IMR-90 (cell line): Measurements from ENCODE around the gene GPC6. TPM values are rescaled to one million over a fixed set of nuclear protein-coding genes. Genes with fewer than 3 reads are reported as not detected.

Experiments used
- ATAC-seq: fragments of 200-7000 bp; cut with Tn5 transposase; 2 replicates; pipeline ENCODE4 v1.9.1; 2020; ENCODE audit warnings: low read depth, mild to moderate bottlenecking, moderate library complexity
- BruUV-seq: library from RNA; stranded (reverse); fragments of 400-500 nt; replicated peaks from 2 replicates; lab custom pipeline; 2021; lab: Mats Ljungman, UMichigan
- CTCF ChIA-PET: fragments of 300-600 bp; formaldehyde crosslinking; extraction: SDS; loops from one replicate; lab custom pipeline; 2021; ENCODE audit warnings: antibody characterized with exemption; lab: Yijun Ruan, JAX
- POLR2A ChIA-PET: fragments of 300-600 bp; sonication (Branson Sonifier 250); formaldehyde crosslinking; loops from one replicate; lab custom pipeline; 2022; ENCODE audit warnings: antibody characterized with exemption; ENCODE audit not compliant: unreplicated experiment; lab: Charles Lee
- DNase-seq: peaks from one replicate; pipeline ENCODE4 v3.0.0; 2013
- H2AFZ ChIP-seq: replicated peaks from 2 replicates; pipeline ENCODE3; 2013; ENCODE audit warnings: low read length, mild to moderate bottlenecking; ENCODE audit not compliant: poor library complexity
- H2AK5ac ChIP-seq: 2 replicates; pipeline ENCODE4 v1.6.1; 2013; ENCODE audit warnings: low read depth, low read length, inconsistent platforms
- H2AK9ac ChIP-seq: replicated peaks from 2 replicates; pipeline ENCODE3; 2013; ENCODE audit warnings: mild to moderate bottlenecking, low read depth, low read length, moderate library complexity; ENCODE audit not compliant: poor library complexity
- H2BK120ac ChIP-seq: 2 replicates; pipeline ENCODE4 v1.6.1; 2013; ENCODE audit warnings: low read depth, low read length, inconsistent platforms
- H2BK15ac ChIP-seq: 3 replicates; pipeline ENCODE4 v1.6.1; 2013; ENCODE audit warnings: low read depth, low read length, inconsistent platforms
- H2BK20ac ChIP-seq: 2 replicates; pipeline ENCODE4 v1.6.1; 2013; ENCODE audit warnings: low read depth, mild to moderate bottlenecking, inconsistent platforms, low read length, moderate library complexity
- H2BK5ac ChIP-seq: 2 replicates; pipeline ENCODE4 v1.6.1; 2013; ENCODE audit warnings: mild to moderate bottlenecking, low read depth, low read length, inconsistent platforms; ENCODE audit not compliant: poor library complexity, severe bottlenecking
- H3K14ac ChIP-seq: replicated peaks from 2 replicates; pipeline ENCODE4 v1.6.1; 2013; ENCODE audit warnings: low read depth, low read length, inconsistent platforms
- H3K18ac ChIP-seq: 2 replicates; pipeline ENCODE4 v1.6.1; 2013; ENCODE audit warnings: low read depth, low read length, control low read depth
- H3K23ac ChIP-seq: 2 replicates; pipeline ENCODE4 v1.6.1; 2013; ENCODE audit warnings: low read depth, low read length, inconsistent platforms
- H3K27ac ChIP-seq: 2 replicates; pipeline ENCODE4 v1.5.1; 2013; ENCODE audit warnings: mild to moderate bottlenecking, control low read depth, low read length; ENCODE audit not compliant: insufficient read depth
- H3K27me3 ChIP-seq: 2 replicates; pipeline ENCODE4 v1.6.1; 2013; ENCODE audit warnings: low read length; ENCODE audit not compliant: control insufficient read depth, insufficient read depth
- H3K36me3 ChIP-seq: 2 replicates; pipeline ENCODE4 v1.6.1; 2013; ENCODE audit warnings: low read length, mixed read lengths; ENCODE audit not compliant: control insufficient read depth, insufficient read depth
- H3K4ac ChIP-seq: 2 replicates; pipeline ENCODE4 v1.6.1; 2013; ENCODE audit warnings: low read depth, low read length, inconsistent platforms
- H3K4me1 ChIP-seq: 2 replicates; pipeline ENCODE4 v1.6.1; 2013; ENCODE audit warnings: low read length, mixed read lengths; ENCODE audit not compliant: control insufficient read depth, insufficient read depth
- H3K4me2 ChIP-seq: 2 replicates; pipeline ENCODE4 v1.6.1; 2013; ENCODE audit warnings: low read depth, mild to moderate bottlenecking, control low read depth, low read length, moderate library complexity
- H3K4me3 ChIP-seq: 2 replicates; pipeline ENCODE4 v1.5.1; 2013; ENCODE audit warnings: low read depth, mild to moderate bottlenecking, control low read depth, low read length, moderate library complexity; ENCODE audit not compliant: insufficient read depth
- H3K56ac ChIP-seq: 2 replicates; pipeline ENCODE4 v1.6.1; 2013; ENCODE audit warnings: low read length, inconsistent platforms; ENCODE audit not compliant: insufficient read depth; ENCODE audit errors: extremely low read depth
- H3K79me1 ChIP-seq, 2 experiments: 2 replicates each; pipeline ENCODE4 v1.6.1; 2013; ENCODE audit warnings: low read length in 2 of 2, inconsistent platforms in 1 of 2, low read depth in 1 of 2
- H3K9ac ChIP-seq: 2 replicates; pipeline ENCODE4 v1.6.1; 2013; ENCODE audit warnings: low read depth, low read length, control low read depth
- H3K9me1 ChIP-seq: 2 replicates; pipeline ENCODE4 v1.6.1; 2013; ENCODE audit warnings: low read length, inconsistent platforms; ENCODE audit not compliant: insufficient read depth
- H3K9me3 ChIP-seq: 2 replicates; pipeline ENCODE4 v1.6.1; 2013; ENCODE audit warnings: low read length; ENCODE audit not compliant: control insufficient read depth, insufficient read depth
- H4K20me1 ChIP-seq: 2 replicates; pipeline ENCODE4 v1.6.1; 2013; ENCODE audit warnings: low read length, inconsistent platforms; ENCODE audit not compliant: insufficient read depth
- H4K5ac ChIP-seq: 2 replicates; pipeline ENCODE4 v1.6.1; 2013; ENCODE audit warnings: mild to moderate bottlenecking, low read depth, low read length, control low read depth
- H4K8ac ChIP-seq, 2 experiments: 2 replicates each; pipeline ENCODE4 v1.6.1; 2013; ENCODE audit warnings: low read depth in 2 of 2, low read length in 2 of 2, control low read depth in 1 of 2, inconsistent platforms in 1 of 2
- H4K91ac ChIP-seq: 2 replicates; pipeline ENCODE4 v1.6.1; 2013; ENCODE audit warnings: low read depth, low read length, inconsistent platforms; ENCODE audit not compliant: insufficient read depth
- BHLHE40 ChIP-seq: fragments of 150-350 bp; IDR thresholded peaks from 2 replicates; pipeline ENCODE4 v1.6.1; 2016; ENCODE audit warnings: mild to moderate bottlenecking, low read depth, low read length
- CEBPB ChIP-seq: IDR thresholded peaks from 2 replicates; pipeline ENCODE4 v1.6.1; 2012; ENCODE audit warnings: low read depth, low read length, improper control_type of control experiment
- ELK1 ChIP-seq: fragments of 150-350 bp; IDR thresholded peaks from 2 replicates; pipeline ENCODE4 v1.6.1; 2016; ENCODE audit warnings: low read depth, mild to moderate bottlenecking, low read length, moderate library complexity, borderline replicate concordance
- MAFK ChIP-seq: IDR thresholded peaks from 2 replicates; pipeline ENCODE4 v1.6.1; 2012; ENCODE audit warnings: low read depth, low read length, improper control_type of control experiment
- RCOR1 ChIP-seq: IDR thresholded peaks from 2 replicates; pipeline ENCODE4 v1.6.1; 2012; ENCODE audit warnings: mild to moderate bottlenecking, low read length, improper control_type of control experiment; ENCODE audit not compliant: insufficient replicate concordance
- WGBS, 2 experiments: methylation state at CpG; one replicate each; pipeline versions ENCODE4 v1.1.5 to v1.1.7; 2013; ENCODE audit warnings: missing lambda C conversion rate in 2 of 2; ENCODE audit not compliant: insufficient read length in 1 of 2; ENCODE audit errors: extremely low coverage in 2 of 2; 5-methylcytosine and 5-hydroxymethylcytosine counted together
- dilution Hi-C: fragments of 300-500 bp; cut with HindIII; formaldehyde crosslinking; loops from one replicate; pipeline ENCODE4 v1.14.3; 2018; ENCODE audit warnings: low sequenced_read_pairs; ENCODE audit not compliant: unreplicated experiment
- in situ Hi-C: fragments of 300-500 bp; cut with MboI; formaldehyde crosslinking; loops from 3 replicates; pipeline ENCODE4 v1.14.3; 2019; ENCODE audit warnings: low sequenced_read_pairs, inconsistent platforms, mixed read lengths
- intact Hi-C: fragments of 100-400 bp; cut with micrococcal nuclease; formaldehyde crosslinking; loops from 2 replicates; pipeline ENCODE4 v1.10.0; 2022
- polyA plus RNA-seq, 3 experiments: library from polyadenylated mRNA; depleted of rRNA; stranded (reverse); fragments of >200 nt; gene quantifications; 2 replicates each; pipeline ENCODE4 v1.2.3, GENCODE V29; 2012; ENCODE audit warnings: low replicate concordance in 1 of 3
- total RNA-seq: library from RNA; depleted of rRNA; stranded (reverse); fragments of >200 nt; gene quantifications from 2 replicates; pipeline ENCODE4 v1.2.3, GENCODE V29; 2012

The GPC6 gene
- total and polyA plus RNA-seq, 2 of the 4 experiments (the other 2 are of a cell fraction): 14.9 to 39.4 TPM

DNA sequence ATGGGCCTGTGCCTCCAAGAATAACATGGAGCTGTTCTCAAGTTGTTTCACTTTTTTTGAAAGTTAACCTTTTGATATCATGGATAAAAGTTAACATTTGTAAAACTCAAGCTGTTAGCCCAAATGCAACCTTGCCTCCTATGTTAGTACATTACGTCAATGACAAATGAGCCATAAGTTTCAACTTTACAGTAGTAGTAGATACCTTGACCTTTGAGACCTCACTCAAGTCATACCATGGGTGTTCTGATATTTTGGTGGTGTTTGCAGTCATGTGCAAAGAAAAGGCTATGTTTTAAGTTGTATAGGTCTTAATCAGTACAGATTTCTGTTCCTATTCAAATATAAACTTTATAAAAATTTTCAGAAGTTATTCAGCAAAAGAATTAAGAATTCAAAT is 539.2 kb downstream of the GPC6 start:
- no peak overlapping the region for H4K8ac ChIP-seq
- no TSS peak for BruUV-seq
- DNase-seq (no peak), ATAC-seq (no peak)
- dilution Hi-C loops (no loop called here), in situ Hi-C loops (no loop called here), intact Hi-C loops (loop anchor here (10.0 kb wide), 1 partner anchor 921 kb away; no protein-coding TSS in a partner anchor)
- no peak overlapping the region for H3K56ac ChIP-seq
- ChIA-PET CTCF (no interaction called here), POLR2A (no interaction called here)
- H2BK5ac ChIP-seq: no peak overlapping the region
- no peak overlapping the region; the same call in 2 of the 3 replicates for H2BK15ac ChIP-seq
- H2AFZ ChIP-seq: no peak overlapping the region
- H3K18ac ChIP-seq: no peak overlapping the region
- H3K4me2 ChIP-seq: no peak overlapping the region
- TF ChIP-seq BHLHE40: no peak
- no peak for TF ChIP-seq CEBPB
- TF ChIP-seq RCOR1: no peak
- TF ChIP-seq MAFK: no peak
- TF ChIP-seq ELK1: no peak
- H3K27ac ChIP-seq: no peak overlapping the region
- no peak overlapping the region for H2AK9ac ChIP-seq
- H3K36me3 ChIP-seq: no peaks in the 10 kb centered on the region
- H3K9me3 ChIP-seq: no peaks in the 10 kb centered on the region
- no peak overlapping the region for H4K5ac ChIP-seq
- H3K79me1 ChIP-seq: no peaks in the 10 kb centered on the region
- no peaks in the 10 kb centered on the region for H3K9me1 ChIP-seq
- no peak overlapping the region for H2BK20ac ChIP-seq
- H3K4ac ChIP-seq: no peak overlapping the region
- H3K14ac ChIP-seq: no peak overlapping the region
- H4K20me1 ChIP-seq: no peaks in the 10 kb centered on the region
- H3K9ac ChIP-seq: no peak overlapping the region
- H3K4me3 ChIP-seq: no peak overlapping the region
- H4K91ac ChIP-seq: no peak overlapping the region
- H3K23ac ChIP-seq: no peak overlapping the region
- WGBS, 2 experiments: no CpG with 5 or more reads among the region's 1 CpG
- no peak overlapping the region for H2BK120ac ChIP-seq
- H2AK5ac ChIP-seq: no peak overlapping the region
- no peaks in the 10 kb centered on the region for H3K27me3 ChIP-seq
- H3K4me1 ChIP-seq: peaks cover 7% of the 10 kb centered on the region
